Activated CD8-positive, alpha-beta memory T cell treated with anti-CD3 and anti-CD28 coated beads, Interleukin-2, amount 50 U/mL, for 1 hour (primary cell): ENCODE results near the gene NDUFA8.

Source experiments
- DNase-seq: peaks from one replicate; pipeline ENCODE4 v3.0.0-alpha.2; 2020; ENCODE audit errors: extremely low read depth

The NDUFA8 gene

DNA sequence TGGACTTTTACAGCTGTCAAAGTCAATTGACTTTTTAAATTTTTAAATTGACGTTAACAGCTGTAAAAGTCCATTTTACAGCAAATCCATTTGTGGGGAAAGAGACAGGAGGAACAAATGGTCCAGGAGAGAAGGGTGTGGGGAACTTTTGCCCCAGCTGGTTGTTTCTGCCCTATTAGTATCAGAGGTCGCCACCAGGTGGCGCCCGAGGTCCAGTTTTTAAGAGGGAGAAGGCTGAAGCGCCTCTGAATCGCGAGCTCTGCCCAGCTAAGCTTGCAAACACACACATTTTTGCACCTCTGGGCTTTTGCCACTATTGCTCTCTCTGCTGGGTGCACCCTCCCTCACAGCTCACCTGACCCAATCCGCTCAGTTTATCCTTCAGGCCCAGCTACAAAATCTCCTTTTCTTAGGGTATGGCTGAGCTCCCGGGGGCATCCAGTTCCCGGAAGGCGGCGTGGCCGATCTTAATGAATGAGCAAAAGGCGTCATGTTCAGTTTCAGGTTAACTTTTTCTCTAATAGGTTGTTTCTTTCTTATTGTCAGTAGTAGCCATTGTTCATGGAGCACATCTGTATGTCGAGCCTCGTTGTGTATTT is 60.2 kb downstream of the NDUFA8 start:
- peak; percentile 37 for DNase-seq

DNA sequence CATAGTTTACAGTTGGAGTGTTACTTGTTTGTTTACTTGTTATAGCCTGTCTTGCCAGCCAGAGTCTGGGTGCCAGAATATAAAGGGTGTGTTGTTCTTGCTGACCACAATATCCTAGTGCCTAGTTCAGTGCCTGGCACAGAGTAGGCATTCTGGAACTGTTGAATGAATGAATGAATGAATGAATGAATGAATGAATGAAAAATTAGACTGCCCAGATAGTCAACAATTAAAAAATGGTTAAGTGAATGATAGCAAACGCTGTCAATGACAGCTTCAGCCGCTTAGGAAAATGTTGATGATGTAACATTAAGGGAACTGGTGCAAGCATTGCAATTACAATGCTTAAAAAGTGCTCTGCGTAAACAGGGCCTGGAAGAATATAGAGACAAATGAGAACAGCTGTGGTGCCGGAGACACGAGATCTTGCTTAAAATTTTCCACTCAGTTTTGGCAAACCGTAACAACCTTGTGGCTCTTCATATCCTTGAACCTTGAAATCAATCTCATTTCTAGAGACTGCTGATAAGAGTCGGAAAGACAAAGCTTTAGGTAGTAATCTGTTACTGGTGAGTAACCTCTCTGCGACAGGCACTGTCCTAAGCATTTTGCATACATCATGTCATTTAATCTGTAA is 61.8 kb downstream of the NDUFA8 start:
- no peak for DNase-seq

DNA sequence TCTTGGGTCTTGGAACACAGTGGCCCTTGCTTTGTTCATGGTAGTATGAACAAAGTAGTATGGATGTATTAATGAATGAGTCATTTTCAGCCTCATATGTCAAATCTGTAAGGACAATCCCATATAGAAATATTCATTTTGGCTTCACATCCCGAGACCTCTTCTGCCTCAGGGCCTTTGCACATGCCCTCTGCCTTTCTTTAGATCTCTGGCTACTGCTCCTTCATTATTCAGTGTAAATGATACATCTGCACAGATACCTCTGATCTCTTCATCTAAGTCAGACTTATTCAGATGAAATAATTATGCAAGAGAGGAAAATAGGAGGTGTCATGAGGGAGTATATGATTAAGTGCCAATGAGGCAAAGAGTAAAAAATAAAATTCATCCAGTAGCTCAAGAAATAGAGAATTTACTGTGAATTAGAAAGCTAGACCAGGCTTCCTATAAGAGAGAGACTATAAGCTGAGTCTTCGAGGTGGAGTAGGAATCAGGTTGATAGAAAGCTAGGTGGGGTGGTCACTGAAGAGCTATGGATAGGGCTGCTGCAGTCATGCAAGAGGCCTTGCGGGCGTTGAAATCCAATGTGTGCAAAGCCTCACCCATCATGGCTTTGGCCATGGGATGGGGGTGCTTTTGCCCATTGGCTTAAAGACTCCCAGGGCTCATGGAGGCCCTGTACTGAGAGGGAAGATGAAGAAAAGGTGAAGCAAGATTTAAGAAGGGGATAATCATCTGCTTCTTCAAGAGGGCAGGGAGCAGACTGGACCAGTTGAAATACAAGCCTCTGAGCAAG is 62.8 kb downstream of the NDUFA8 start:
- DNase-seq, result no peak

DNA sequence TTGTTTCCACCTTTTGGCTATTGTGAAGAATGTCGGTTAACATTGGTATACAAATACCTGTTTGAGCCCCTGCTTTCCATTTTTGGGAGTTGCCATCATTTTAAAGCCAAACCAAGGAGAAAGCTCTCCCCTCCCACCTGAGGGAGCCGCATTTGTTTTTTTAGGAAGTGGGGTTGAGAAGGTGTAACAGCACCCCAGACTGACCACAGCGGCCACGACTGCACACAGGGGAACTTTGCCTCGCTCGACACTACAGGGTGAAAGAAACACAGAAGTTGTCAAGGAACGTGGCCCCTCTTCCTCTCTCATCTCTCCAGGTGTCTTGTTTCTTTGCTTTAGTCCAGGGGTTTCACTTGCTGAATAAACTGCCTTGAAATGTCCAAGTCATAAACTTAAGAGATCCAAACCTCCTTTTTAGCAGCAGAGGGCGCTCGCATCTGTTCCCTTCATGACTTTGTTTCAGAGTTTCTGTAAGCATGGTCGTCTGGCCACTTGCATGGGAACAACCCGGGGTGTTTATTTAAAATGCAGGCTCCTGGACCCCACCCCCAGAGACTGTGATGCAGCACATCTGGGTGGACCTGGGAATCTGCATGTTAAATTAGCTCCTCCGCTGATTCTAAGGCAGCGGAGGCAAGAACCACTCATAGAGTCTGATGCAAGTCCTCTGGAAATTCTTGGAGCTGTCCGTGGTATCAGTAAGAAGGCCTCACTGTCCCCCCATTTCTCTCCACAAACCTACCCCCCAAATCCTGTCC is 64.4 kb downstream of the NDUFA8 start:
- DNase-seq, result no peak
